WTC11 (cell line): ENCODE measurements around the gene CAPN14. TPM values are rescaled to one million over a fixed set of nuclear protein-coding genes. Genes with fewer than 3 reads are reported as not detected.

Source experiments
- ATAC-seq: fragments of 200-7000 bp; cut with Tn5 transposase; 2 replicates; pipeline ENCODE4 v1.10.0; 2021; ENCODE audit warnings: mild to moderate bottlenecking, moderate library complexity
- CTCF ChIA-PET: fragments of 300-600 bp; sonication (Branson Sonifier 250); formaldehyde crosslinking; loops from one replicate; lab custom pipeline; 2021; ENCODE audit warnings: antibody characterized with exemption; lab: Charles Lee
- POLR2A ChIA-PET: fragments of 350-600 bp; sonication (Branson Sonifier 250); formaldehyde crosslinking; loops from one replicate; lab custom pipeline; 2021; ENCODE audit warnings: antibody characterized with exemption; lab: Charles Lee
- DNase-seq: peaks from one replicate; pipeline ENCODE4 v3.0.0; 2021; ENCODE audit warnings: low spot score
- H3K27ac Mint-ChIP-seq: 2 replicates; pipeline ENCODE4 v1.8.0; 2021; ENCODE audit warnings: mixed read lengths
- H3K27me3 Mint-ChIP-seq: 2 replicates; pipeline ENCODE4 v1.8.0; 2021; ENCODE audit warnings: low read depth, mild to moderate bottlenecking, moderate library complexity, mixed read lengths
- H3K36me3 Mint-ChIP-seq: 2 replicates; pipeline ENCODE4 v1.8.0; 2021; ENCODE audit warnings: mixed read lengths
- H3K4me1 Mint-ChIP-seq: 2 replicates; pipeline ENCODE4 v1.8.0; 2022; ENCODE audit warnings: mixed read lengths
- H3K4me3 Mint-ChIP-seq: 2 replicates; pipeline ENCODE4 v1.8.0; 2021; ENCODE audit warnings: mild to moderate bottlenecking, moderate library complexity, mixed read lengths
- H3K9me3 Mint-ChIP-seq: 2 replicates; pipeline ENCODE4 v1.8.0; 2021; ENCODE audit warnings: mixed read lengths
- CBFB ChIP-seq: sonication (generic); formaldehyde crosslinking; IDR thresholded peaks from 2 replicates; pipeline ENCODE4 v1.8.1; 2022; ENCODE audit warnings: mild to moderate bottlenecking, low read depth, missing genetic modification reagents
- CREM ChIP-seq: sonication (generic); formaldehyde crosslinking; IDR thresholded peaks from 2 replicates; pipeline ENCODE4 v1.8.1; 2022; ENCODE audit warnings: mild to moderate bottlenecking, missing genetic modification reagents, moderate library complexity
- GRHL2 ChIP-seq: fragments of 250-450 bp; sonication (Bioruptor Pico); IDR thresholded peaks from 2 replicates; pipeline ENCODE4 v1.8.0; 2022; ENCODE audit warnings: mild to moderate bottlenecking, moderate library complexity; ENCODE audit not compliant: insufficient replicate concordance, severe bottlenecking
- HMGA2 ChIP-seq: fragments of 250-450 bp; sonication (Bioruptor Pico); IDR thresholded peaks from 2 replicates; pipeline ENCODE4 v1.4.0; 2021; ENCODE audit warnings: mild to moderate bottlenecking, moderate library complexity
- MXD4 ChIP-seq: fragments of 250-450 bp; sonication (Bioruptor Pico); IDR thresholded peaks from 2 replicates; pipeline ENCODE4 v1.8.0; 2021; ENCODE audit warnings: mild to moderate bottlenecking, moderate library complexity, borderline replicate concordance
- NFE2L1 ChIP-seq: sonication (generic); formaldehyde crosslinking; IDR thresholded peaks from 2 replicates; pipeline ENCODE4 v1.8.1; 2023; ENCODE audit warnings: missing genetic modification reagents
- NR1H2 ChIP-seq: sonication (generic); formaldehyde crosslinking; IDR thresholded peaks from 2 replicates; pipeline ENCODE4 v1.9.0; 2021; ENCODE audit warnings: mild to moderate bottlenecking, moderate library complexity, missing genetic modification reagents
- PRRX2 ChIP-seq: fragments of 250-450 bp; sonication (Bioruptor Pico); IDR thresholded peaks from 2 replicates; pipeline ENCODE4 v1.8.0; 2021; ENCODE audit warnings: mild to moderate bottlenecking
- SOX15 ChIP-seq: fragments of 250-450 bp; sonication (Bioruptor Pico); IDR thresholded peaks from 2 replicates; pipeline ENCODE4 v1.9.0; 2021; ENCODE audit warnings: mild to moderate bottlenecking
- ZBTB21 ChIP-seq: sonication (generic); formaldehyde crosslinking; IDR thresholded peaks from 2 replicates; pipeline ENCODE4 v1.8.1; 2023; ENCODE audit warnings: mild to moderate bottlenecking, missing genetic modification reagents, borderline replicate concordance
- ZNF121 ChIP-seq: sonication (generic); formaldehyde crosslinking; IDR thresholded peaks from 2 replicates; pipeline ENCODE4 v1.8.0; 2023; ENCODE audit warnings: missing genetic modification reagents
- ZNF317 ChIP-seq: sonication (generic); formaldehyde crosslinking; IDR thresholded peaks from 2 replicates; pipeline ENCODE4 v1.8.1; 2023; ENCODE audit warnings: low read depth, mild to moderate bottlenecking, moderate library complexity, missing genetic modification reagents, borderline replicate concordance
- total RNA-seq: library from RNA; stranded (reverse); gene quantifications from 3 replicates; pipeline ENCODE4 v1.2.3, GENCODE V29; 2021
- TF ChIP-seq, protein P1 (sequence below): fragments of 250-450 bp; sonication (Bioruptor Pico); IDR thresholded peaks from 2 replicates; pipeline ENCODE4 v1.9.0; 2021; ENCODE audit warnings: moderate library complexity, mild to moderate bottlenecking, inconsistent platforms, borderline replicate concordance
- TF ChIP-seq, protein P2 (sequence below): sonication (generic); formaldehyde crosslinking; IDR thresholded peaks from 2 replicates; pipeline ENCODE4 v1.8.0; 2022; ENCODE audit warnings: mild to moderate bottlenecking, missing genetic modification reagents
- TF ChIP-seq, protein P3 (sequence below): sonication (generic); formaldehyde crosslinking; conservative IDR thresholded peaks from 2 replicates; pipeline ENCODE4 v1.8.1; 2022; ENCODE audit warnings: mild to moderate bottlenecking, missing genetic modification reagents
- TF ChIP-seq, protein P4 (sequence below): sonication (generic); formaldehyde crosslinking; IDR thresholded peaks from 2 replicates; pipeline ENCODE4 v1.8.1; 2023; ENCODE audit warnings: mild to moderate bottlenecking, missing genetic modification reagents
- TF ChIP-seq, protein P5 (sequence below): sonication (generic); formaldehyde crosslinking; IDR thresholded peaks from 2 replicates; pipeline ENCODE4 v1.8.1; 2022; ENCODE audit warnings: low read depth, mild to moderate bottlenecking, moderate library complexity, missing genetic modification reagents, borderline replicate concordance
- TF ChIP-seq, protein P6 (sequence below): sonication (generic); formaldehyde crosslinking; IDR thresholded peaks from 2 replicates; pipeline ENCODE4 v1.8.1; 2023; ENCODE audit warnings: mild to moderate bottlenecking, missing genetic modification reagents
- TF ChIP-seq, protein P7 (sequence below): sonication (generic); formaldehyde crosslinking; IDR thresholded peaks from 2 replicates; pipeline ENCODE4 v1.8.1; 2022; ENCODE audit warnings: mild to moderate bottlenecking, missing genetic modification reagents, moderate library complexity, borderline replicate concordance
- TF ChIP-seq, protein P8 (sequence below): sonication (generic); formaldehyde crosslinking; IDR thresholded peaks from 2 replicates; pipeline ENCODE4 v1.8.1; 2023; ENCODE audit warnings: mild to moderate bottlenecking, missing genetic modification reagents, moderate library complexity
- TF ChIP-seq, protein P9 (sequence below): sonication (generic); formaldehyde crosslinking; IDR thresholded peaks from 2 replicates; pipeline ENCODE4 v1.8.0; 2023; ENCODE audit warnings: mild to moderate bottlenecking, missing genetic modification reagents

CAPN14 gene
- total RNA-seq, 1 experiment from 2014 or later = 0.11 TPM

DNA sequence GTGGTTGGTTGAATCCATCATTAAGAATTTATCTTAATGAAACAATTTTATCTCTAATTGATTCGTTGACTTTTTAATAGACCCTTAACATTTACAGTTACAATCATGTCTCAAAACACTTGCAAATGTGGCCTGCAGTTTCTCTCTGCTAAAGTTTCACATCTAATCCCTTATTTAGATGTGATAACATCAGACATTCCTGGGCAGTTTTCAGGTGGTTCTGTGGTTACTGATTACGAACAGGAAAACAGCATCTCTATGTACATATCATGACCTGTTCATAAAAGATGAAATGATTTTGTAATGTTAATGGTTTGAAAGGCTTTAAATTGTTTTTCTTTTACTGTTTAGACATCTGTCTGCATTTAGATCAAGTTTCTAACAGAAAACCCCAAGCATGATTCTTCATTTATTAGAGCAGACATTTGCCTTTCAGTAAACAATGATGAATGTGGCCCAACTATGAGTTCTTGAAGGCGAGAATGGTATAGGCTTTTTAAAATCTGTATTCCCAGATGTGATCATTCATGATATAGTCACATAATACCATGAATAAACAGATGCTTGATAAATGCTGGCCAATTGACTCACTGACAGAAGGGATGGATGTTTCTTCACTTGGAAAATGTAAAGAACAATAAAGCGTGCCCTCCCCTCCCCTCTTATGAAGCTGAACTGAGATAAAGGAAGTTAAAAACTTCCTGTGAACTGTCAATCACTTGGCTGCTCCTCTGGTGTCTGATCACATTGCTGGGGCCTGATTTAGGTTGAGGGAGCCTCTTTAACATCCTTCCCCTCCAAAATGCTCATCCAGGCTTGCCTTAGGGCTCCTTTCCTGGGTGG, 3.5 kb downstream of the CAPN14 start:
- no peak overlapping the region for H3K4me3 Mint-ChIP-seq
- TF ChIP-seq MXD4 (CRISPR knock-in tag) = no peak
- TF ChIP-seq, protein P1, sequence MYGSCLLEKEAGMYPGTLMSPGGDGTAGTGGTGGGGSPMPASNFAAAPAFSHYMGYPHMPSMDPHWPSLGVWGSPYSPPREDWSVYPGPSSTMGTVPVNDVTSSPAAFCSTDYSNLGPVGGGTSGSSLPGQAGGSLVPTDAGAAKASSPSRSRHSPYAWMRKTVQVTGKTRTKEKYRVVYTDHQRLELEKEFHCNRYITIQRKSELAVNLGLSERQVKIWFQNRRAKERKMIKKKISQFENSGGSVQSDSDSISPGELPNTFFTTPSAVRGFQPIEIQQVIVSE = no peak
- TF ChIP-seq, protein P2, sequence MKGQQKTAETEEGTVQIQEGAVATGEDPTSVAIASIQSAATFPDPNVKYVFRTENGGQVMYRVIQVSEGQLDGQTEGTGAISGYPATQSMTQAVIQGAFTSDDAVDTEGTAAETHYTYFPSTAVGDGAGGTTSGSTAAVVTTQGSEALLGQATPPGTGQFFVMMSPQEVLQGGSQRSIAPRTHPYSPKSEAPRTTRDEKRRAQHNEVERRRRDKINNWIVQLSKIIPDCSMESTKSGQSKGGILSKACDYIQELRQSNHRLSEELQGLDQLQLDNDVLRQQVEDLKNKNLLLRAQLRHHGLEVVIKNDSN (CRISPR knock-in tag) = no peak
- TF ChIP-seq GRHL2 (CRISPR knock-in tag) = no peak
- TF ChIP-seq ZNF317 (CRISPR knock-in tag) = no peak
- no peak for TF ChIP-seq ZBTB21 (CRISPR knock-in tag)
- TF ChIP-seq, protein P3, sequence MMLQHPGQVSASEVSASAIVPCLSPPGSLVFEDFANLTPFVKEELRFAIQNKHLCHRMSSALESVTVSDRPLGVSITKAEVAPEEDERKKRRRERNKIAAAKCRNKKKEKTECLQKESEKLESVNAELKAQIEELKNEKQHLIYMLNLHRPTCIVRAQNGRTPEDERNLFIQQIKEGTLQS = no peak
- no peak for TF ChIP-seq SOX15 (CRISPR knock-in tag)
- TF ChIP-seq, protein P4, sequence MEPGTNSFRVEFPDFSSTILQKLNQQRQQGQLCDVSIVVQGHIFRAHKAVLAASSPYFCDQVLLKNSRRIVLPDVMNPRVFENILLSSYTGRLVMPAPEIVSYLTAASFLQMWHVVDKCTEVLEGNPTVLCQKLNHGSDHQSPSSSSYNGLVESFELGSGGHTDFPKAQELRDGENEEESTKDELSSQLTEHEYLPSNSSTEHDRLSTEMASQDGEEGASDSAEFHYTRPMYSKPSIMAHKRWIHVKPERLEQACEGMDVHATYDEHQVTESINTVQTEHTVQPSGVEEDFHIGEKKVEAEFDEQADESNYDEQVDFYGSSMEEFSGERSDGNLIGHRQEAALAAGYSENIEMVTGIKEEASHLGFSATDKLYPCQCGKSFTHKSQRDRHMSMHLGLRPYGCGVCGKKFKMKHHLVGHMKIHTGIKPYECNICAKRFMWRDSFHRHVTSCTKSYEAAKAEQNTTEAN (CRISPR knock-in tag) = no peak
- TF ChIP-seq NFE2L1 (CRISPR knock-in tag) = no peak
- no peak for TF ChIP-seq NR1H2 (CRISPR knock-in tag)
- TF ChIP-seq, protein P5, sequence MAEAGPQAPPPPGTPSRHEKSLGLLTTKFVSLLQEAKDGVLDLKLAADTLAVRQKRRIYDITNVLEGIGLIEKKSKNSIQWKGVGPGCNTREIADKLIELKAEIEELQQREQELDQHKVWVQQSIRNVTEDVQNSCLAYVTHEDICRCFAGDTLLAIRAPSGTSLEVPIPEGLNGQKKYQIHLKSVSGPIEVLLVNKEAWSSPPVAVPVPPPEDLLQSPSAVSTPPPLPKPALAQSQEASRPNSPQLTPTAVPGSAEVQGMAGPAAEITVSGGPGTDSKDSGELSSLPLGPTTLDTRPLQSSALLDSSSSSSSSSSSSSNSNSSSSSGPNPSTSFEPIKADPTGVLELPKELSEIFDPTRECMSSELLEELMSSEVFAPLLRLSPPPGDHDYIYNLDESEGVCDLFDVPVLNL = no peak
- ChIA-PET CTCF (no interaction called here), POLR2A (no interaction called here)
- no peaks in the 10 kb centered on the region for H3K36me3 Mint-ChIP-seq
- 0 out of 2 replicates have a peak, but pooled peaks cover 3% of the 10 kb centered on the region for H3K4me1 Mint-ChIP-seq
- H3K9me3 Mint-ChIP-seq = no peaks in the 10 kb centered on the region
- no peaks in the 10 kb centered on the region for H3K27me3 Mint-ChIP-seq
- H3K27ac Mint-ChIP-seq = no peak overlapping the region
- DNase-seq = no peak
- ATAC-seq = no peak

DNA sequence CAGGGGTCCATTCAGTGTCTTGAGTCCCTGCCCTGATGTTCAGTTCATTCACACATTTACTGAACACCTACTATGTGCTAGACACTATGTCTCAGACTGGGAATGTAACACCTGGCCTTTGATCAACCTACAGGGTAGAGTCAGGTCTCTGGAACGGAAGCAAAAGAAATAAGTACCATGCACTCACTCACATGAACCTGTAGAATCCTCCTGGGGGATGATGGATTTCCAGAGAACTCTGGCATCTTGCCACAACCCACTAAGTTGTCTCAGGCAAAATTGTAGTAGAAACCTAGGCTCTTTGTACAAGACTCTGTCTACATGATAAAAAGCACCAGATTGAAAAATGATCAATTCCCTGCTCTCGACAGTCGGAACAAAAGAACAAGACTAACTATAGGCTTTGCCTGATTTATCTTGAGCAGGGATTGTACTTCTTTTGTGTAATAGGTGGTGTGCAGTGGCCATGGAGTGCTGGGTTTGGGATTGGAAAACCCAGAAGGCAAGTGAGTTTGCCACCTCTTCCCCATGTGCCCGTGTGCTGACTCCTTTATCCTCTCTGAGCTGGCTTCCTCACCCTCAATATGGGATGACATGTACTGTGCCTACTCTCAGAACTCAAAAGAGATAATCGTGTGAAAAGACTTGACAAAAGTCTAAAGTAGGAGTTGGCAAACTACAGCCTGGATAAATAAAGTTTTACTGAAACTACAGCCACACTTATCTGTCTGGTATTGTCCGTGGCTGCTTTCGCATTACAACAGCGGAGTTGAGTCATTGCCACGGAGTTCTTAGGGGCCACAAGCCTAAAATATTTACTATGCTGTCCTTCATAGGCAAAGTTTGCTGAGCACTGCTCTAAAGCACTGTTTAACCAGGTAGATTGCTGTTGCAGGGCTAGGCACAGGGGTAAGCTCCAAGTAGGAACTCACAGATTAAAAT, 4.4 kb downstream of the CAPN14 start:
- CTCF ChIA-PET = no interaction called here
- Mint-ChIP-seq H3K27me3 (no peaks in the 10 kb centered on the region), H3K27ac (no peak overlapping the region), H3K36me3 (no peaks in the 10 kb centered on the region), H3K9me3 (no peaks in the 10 kb centered on the region), H3K4me3 (no peak overlapping the region), H3K4me1 (peaks cover 8% of the 10 kb centered on the region)
- POLR2A ChIA-PET = no interaction called here
- no peak for DNase-seq
- ATAC-seq = no peak
- TF ChIP-seq, protein P6, sequence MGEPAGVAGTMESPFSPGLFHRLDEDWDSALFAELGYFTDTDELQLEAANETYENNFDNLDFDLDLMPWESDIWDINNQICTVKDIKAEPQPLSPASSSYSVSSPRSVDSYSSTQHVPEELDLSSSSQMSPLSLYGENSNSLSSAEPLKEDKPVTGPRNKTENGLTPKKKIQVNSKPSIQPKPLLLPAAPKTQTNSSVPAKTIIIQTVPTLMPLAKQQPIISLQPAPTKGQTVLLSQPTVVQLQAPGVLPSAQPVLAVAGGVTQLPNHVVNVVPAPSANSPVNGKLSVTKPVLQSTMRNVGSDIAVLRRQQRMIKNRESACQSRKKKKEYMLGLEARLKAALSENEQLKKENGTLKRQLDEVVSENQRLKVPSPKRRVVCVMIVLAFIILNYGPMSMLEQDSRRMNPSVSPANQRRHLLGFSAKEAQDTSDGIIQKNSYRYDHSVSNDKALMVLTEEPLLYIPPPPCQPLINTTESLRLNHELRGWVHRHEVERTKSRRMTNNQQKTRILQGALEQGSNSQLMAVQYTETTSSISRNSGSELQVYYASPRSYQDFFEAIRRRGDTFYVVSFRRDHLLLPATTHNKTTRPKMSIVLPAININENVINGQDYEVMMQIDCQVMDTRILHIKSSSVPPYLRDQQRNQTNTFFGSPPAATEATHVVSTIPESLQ (CRISPR knock-in tag) = no peak
- TF ChIP-seq CREM (CRISPR knock-in tag) (no peak), CBFB (CRISPR knock-in tag) (no peak), HMGA2 (CRISPR knock-in tag) (no peak), PRRX2 (CRISPR knock-in tag) (no peak), ZNF121 (no peak)
- TF ChIP-seq, protein P7, sequence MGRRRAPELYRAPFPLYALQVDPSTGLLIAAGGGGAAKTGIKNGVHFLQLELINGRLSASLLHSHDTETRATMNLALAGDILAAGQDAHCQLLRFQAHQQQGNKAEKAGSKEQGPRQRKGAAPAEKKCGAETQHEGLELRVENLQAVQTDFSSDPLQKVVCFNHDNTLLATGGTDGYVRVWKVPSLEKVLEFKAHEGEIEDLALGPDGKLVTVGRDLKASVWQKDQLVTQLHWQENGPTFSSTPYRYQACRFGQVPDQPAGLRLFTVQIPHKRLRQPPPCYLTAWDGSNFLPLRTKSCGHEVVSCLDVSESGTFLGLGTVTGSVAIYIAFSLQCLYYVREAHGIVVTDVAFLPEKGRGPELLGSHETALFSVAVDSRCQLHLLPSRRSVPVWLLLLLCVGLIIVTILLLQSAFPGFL (CRISPR knock-in tag) = no peak
- TF ChIP-seq, protein P8, sequence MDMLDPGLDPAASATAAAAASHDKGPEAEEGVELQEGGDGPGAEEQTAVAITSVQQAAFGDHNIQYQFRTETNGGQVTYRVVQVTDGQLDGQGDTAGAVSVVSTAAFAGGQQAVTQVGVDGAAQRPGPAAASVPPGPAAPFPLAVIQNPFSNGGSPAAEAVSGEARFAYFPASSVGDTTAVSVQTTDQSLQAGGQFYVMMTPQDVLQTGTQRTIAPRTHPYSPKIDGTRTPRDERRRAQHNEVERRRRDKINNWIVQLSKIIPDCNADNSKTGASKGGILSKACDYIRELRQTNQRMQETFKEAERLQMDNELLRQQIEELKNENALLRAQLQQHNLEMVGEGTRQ (CRISPR knock-in tag) = no peak
- TF ChIP-seq, protein P9, sequence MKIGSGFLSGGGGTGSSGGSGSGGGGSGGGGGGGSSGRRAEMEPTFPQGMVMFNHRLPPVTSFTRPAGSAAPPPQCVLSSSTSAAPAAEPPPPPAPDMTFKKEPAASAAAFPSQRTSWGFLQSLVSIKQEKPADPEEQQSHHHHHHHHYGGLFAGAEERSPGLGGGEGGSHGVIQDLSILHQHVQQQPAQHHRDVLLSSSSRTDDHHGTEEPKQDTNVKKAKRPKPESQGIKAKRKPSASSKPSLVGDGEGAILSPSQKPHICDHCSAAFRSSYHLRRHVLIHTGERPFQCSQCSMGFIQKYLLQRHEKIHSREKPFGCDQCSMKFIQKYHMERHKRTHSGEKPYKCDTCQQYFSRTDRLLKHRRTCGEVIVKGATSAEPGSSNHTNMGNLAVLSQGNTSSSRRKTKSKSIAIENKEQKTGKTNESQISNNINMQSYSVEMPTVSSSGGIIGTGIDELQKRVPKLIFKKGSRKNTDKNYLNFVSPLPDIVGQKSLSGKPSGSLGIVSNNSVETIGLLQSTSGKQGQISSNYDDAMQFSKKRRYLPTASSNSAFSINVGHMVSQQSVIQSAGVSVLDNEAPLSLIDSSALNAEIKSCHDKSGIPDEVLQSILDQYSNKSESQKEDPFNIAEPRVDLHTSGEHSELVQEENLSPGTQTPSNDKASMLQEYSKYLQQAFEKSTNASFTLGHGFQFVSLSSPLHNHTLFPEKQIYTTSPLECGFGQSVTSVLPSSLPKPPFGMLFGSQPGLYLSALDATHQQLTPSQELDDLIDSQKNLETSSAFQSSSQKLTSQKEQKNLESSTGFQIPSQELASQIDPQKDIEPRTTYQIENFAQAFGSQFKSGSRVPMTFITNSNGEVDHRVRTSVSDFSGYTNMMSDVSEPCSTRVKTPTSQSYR (CRISPR knock-in tag) = no peak
